Measurements from ENCODE around the gene MTA3. TPM values are rescaled to one million over a fixed set of nuclear protein-coding genes. Genes with fewer than 3 reads are reported as not detected.

Gene MTA3
- total and polyA plus RNA-seq, 2 donors (not counting 1 experiment from before 2014, with no cell fraction given): 31.0 to 47.7 TPM

GRCh38 chr2:42693013-42693615 is 124.7 kb downstream of the MTA3 start:
- H3K36me3 ChIP-seq (ENCODE audit: control insufficient read depth, insufficient read depth, low read length): no peaks in the 10 kb centered on the region
- TF ChIP-seq EZH2 (IDR thresholded peaks at IDR 0.05; ENCODE audit: low read length, missing control alignments) (no peak), CTCF (conservative IDR thresholded peaks at IDR 0.05 in 1 of 2, IDR thresholded peaks at IDR 0.05 in 1 of 2; ENCODE audit: low read depth in 1 of 2, low read length in 2 of 2) (no peak)
- no peak overlapping the region for H3K27ac ChIP-seq (ENCODE audit: insufficient read depth, low read length)
- H3K9me3 ChIP-seq (ENCODE audit: control insufficient read depth, insufficient read depth, low read depth, low read length): no peaks in the 10 kb centered on the region
- H4K20me1 ChIP-seq (ENCODE audit: control insufficient read depth, extremely low read depth, insufficient read depth, low read length): no peaks in the 10 kb centered on the region
- no peak overlapping the region for H3K4me3 ChIP-seq (replicated peaks in 1 of 4; ENCODE audit: control extremely low read depth in 1 of 4, insufficient read depth in 1 of 4, low read depth in 3 of 4, low read length in 4 of 4)
- H3K4me2 ChIP-seq (ENCODE audit: extremely low read depth, insufficient read depth, low read length): no peak overlapping the region
- H3K4me1 ChIP-seq (ENCODE audit: control insufficient read depth, extremely low read depth, insufficient read depth, low read length): no peaks in the 10 kb centered on the region
- H3K79me2 ChIP-seq (ENCODE audit: control insufficient read depth, insufficient read depth, low read length): no peaks in the 10 kb centered on the region
- DNase-seq (ENCODE audit: low read depth in 2 of 2): no peak
- H3K27me3 ChIP-seq (ENCODE audit: control insufficient read depth, insufficient read depth, low read length): no peaks in the 10 kb centered on the region
- no peak overlapping the region for H2AFZ ChIP-seq (ENCODE audit: low read length)
- H3K9ac ChIP-seq (ENCODE audit: insufficient read depth, low read length): no peak overlapping the region

- H3K4me3 ChIP-seq (replicated peaks in 1 of 4; ENCODE audit: control extremely low read depth in 1 of 4, insufficient read depth in 1 of 4, low read depth in 3 of 4, low read length in 4 of 4): no peak overlapping the region
- DNase-seq (ENCODE audit: low read depth in 2 of 2): no peak
- TF ChIP-seq EZH2 (IDR thresholded peaks at IDR 0.05; ENCODE audit: low read length, missing control alignments) (no peak), CTCF (conservative IDR thresholded peaks at IDR 0.05 in 1 of 2, IDR thresholded peaks at IDR 0.05 in 1 of 2; ENCODE audit: low read depth in 1 of 2, low read length in 2 of 2) (no peak)
Observed at GRCh38 chr2:42693688-42694479, 125.5 kb downstream of the MTA3 start.

GRCh38 chr2:42696987-42697386 is 128.6 kb downstream of the MTA3 start:
- no peak for DNase-seq (ENCODE audit: low read depth in 2 of 2)
- Histone ChIP-seq H3K4me1 (ENCODE audit: control insufficient read depth, extremely low read depth, insufficient read depth, low read length) (no peaks in the 10 kb centered on the region), H3K9ac (ENCODE audit: insufficient read depth, low read length) (no peak overlapping the region)

More at GRCh38 chr2:42693688-42694479, 125.5 kb downstream of the MTA3 start:
- no peaks in the 10 kb centered on the region for H3K9me3 ChIP-seq (ENCODE audit: control insufficient read depth, insufficient read depth, low read depth, low read length)
- no peak overlapping the region for H2AFZ ChIP-seq (ENCODE audit: low read length)
- H3K9ac ChIP-seq (ENCODE audit: insufficient read depth, low read length): no peak overlapping the region
- no peaks in the 10 kb centered on the region for H3K27me3 ChIP-seq (ENCODE audit: control insufficient read depth, insufficient read depth, low read length)
- H3K36me3 ChIP-seq (ENCODE audit: control insufficient read depth, insufficient read depth, low read length): no peaks in the 10 kb centered on the region
- no peak overlapping the region for H3K27ac ChIP-seq (ENCODE audit: insufficient read depth, low read length)
- no peaks in the 10 kb centered on the region for H3K79me2 ChIP-seq (ENCODE audit: control insufficient read depth, insufficient read depth, low read length)
- no peaks in the 10 kb centered on the region for H4K20me1 ChIP-seq (ENCODE audit: control insufficient read depth, extremely low read depth, insufficient read depth, low read length)
- no peaks in the 10 kb centered on the region for H3K4me1 ChIP-seq (ENCODE audit: control insufficient read depth, extremely low read depth, insufficient read depth, low read length)
- H3K4me2 ChIP-seq (ENCODE audit: extremely low read depth, insufficient read depth, low read length): no peak overlapping the region

More at GRCh38 chr2:42696987-42697386, 128.6 kb downstream of the MTA3 start:
- no peak for TF ChIP-seq CTCF (conservative IDR thresholded peaks at IDR 0.05 in 1 of 2, IDR thresholded peaks at IDR 0.05 in 1 of 2; ENCODE audit: low read depth in 1 of 2, low read length in 2 of 2)
- TF ChIP-seq EZH2 (IDR thresholded peaks at IDR 0.05; ENCODE audit: low read length, missing control alignments): no peak
- Histone ChIP-seq H3K27ac (ENCODE audit: insufficient read depth, low read length) (no peak overlapping the region), H3K79me2 (ENCODE audit: control insufficient read depth, insufficient read depth, low read length) (no peaks in the 10 kb centered on the region), H3K36me3 (ENCODE audit: control insufficient read depth, insufficient read depth, low read length) (no peaks in the 10 kb centered on the region), H2AFZ (ENCODE audit: low read length) (no peak overlapping the region), H3K9me3 (ENCODE audit: control insufficient read depth, insufficient read depth, low read depth, low read length) (no peaks in the 10 kb centered on the region), H3K27me3 (ENCODE audit: control insufficient read depth, insufficient read depth, low read length) (no peaks in the 10 kb centered on the region), H3K4me2 (ENCODE audit: extremely low read depth, insufficient read depth, low read length) (no peak overlapping the region), H4K20me1 (ENCODE audit: control insufficient read depth, extremely low read depth, insufficient read depth, low read length) (no peaks in the 10 kb centered on the region), H3K4me3 (replicated peaks in 1 of 4; ENCODE audit: control extremely low read depth in 1 of 4, insufficient read depth in 1 of 4, low read depth in 3 of 4, low read length in 4 of 4) (no peak overlapping the region)

All from fibroblast of lung (primary cell).